ENCODE measurements around the gene THRB.
"Not testable (repeated sequence)": the region's sequence is repeated elsewhere in the genome, so short reads cannot be mapped to it uniquely, and the experiment has no call there.

The THRB gene

DNA sequence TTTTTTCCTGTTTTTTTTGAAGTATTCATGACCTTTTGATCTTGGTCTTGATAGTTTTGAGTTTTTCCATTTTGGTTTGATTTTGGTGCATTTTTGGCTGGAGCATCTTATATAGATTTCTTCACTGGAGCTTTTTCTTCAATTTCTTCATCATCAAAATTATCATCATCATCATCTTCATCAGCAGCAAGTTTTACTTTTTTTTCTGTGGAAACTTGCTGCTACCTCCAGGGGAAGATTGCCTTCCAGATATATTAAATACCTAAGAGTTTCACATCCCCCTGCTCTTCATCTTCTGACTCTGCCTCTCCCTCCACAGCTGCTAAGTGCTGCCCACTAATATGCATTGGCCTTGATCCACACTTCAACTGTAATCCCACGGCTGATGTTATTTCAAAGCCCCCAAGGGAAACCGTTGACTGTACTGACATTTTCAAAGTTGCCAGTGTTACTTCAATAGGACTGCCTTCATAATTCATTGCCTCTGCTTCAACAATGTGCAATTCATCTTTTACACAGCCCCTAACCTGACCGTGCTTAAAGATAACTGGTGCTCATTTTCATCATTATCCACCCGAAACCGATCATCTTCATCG lies 397.9 kb downstream of the THRB start:
- DNase-seq (ENCODE audit: low spot score): no peak

DNA sequence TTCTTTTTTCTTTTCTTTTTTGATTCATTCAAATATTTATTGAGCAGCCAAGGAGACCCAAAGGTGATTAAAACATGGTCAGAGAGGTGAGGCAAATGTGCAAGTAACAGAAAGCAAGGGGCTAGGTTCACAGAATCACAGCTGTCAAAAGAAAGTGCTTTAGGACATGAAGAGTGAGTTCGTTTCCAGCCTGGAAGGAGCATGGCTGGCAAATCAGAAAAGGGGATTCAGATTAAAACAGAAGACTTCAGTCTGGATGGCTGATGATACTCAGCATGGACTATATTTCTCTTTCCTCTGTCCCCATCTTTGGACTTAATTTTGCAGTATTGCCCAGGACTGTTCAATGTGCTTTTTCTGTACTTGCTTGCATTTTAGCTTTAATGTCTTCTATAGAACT lies 398.4 kb downstream of the THRB start:
- DNase-seq (ENCODE audit: low spot score): no peak

DNA sequence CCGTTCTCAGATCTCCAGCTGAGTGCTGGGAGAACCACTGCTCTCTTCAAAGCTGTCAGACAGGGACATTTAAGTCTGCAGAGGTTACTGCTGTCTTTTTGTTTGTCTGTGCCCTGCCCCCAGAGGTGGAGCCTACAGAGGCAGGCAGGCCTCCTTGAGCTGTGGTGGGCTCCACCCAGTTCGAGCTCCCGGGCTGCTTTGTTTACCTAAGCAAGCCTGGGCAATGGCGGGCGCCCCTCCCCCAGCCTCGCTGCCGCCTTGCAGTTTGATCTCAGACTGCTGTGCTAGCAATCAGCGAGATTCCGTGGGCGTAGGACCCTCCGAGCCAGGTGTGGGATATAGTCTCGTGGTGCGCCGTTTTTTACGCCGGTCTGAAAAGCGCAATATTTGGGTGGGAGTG lies 399.8 kb downstream of the THRB start:
- DNase-seq (ENCODE audit: low spot score): not testable (repeated sequence)

- peak; percentile 58 for DNase-seq (ENCODE audit: low spot score)
Measured at GRCh38 chr3:24088782-24089181, 405.9 kb downstream of the THRB start.

DNA sequence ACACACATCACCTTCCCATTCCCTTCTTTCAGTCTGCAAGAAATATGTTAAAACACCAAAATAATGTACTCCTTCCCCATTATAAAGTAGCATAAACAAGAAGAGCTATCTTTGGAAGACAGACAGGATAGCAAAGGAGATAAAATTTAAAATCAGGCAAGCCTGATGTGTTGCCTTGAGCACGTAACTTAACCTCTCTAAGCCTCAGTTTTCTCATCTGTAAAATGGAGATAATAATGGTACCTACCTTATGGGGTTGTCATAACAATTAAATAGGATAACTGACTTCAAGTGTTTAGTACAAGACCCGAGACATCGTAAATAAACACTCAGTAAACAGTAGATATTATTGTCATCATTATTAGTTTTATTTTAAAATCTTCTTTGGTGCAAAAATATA lies 407.2 kb downstream of the THRB start:
- DNase-seq (ENCODE audit: low spot score): no peak

- peak; percentile 18 for DNase-seq (ENCODE audit: low spot score)
Measured at GRCh38 chr3:24086617-24087404, 407.8 kb downstream of the THRB start.

DNA sequence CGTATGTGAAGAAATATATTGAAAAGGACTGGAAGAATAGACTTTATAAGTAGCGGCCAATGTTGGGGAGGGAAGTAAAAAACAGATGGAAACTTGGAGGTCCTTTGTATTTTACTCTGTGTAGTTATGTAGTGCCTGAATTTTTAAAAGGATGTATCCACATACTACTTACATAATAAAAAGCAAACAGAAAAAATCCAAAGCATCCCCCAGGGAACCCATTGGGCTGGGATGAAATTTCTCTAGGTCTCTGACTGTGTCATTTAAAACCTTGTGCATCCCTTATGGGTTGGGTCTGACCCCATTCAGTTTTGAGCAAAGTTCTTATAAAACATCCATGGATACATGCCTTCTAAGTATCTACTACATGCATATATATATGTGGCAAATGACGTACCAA lies 408.4 kb downstream of the THRB start:
- no peak for DNase-seq (ENCODE audit: low spot score)

GRCh38 chr3:24072193-24072592 lies 422.5 kb downstream of the THRB start:
- DNase-seq (ENCODE audit: low spot score): no peak

- DNase-seq (ENCODE audit: low spot score): no peak
Measured at GRCh38 chr3:24069045-24069444, 425.6 kb downstream of the THRB start.

GRCh38 chr3:24067483-24067882 lies 427.2 kb downstream of the THRB start:
- DNase-seq (ENCODE audit: low spot score): peak; percentile 40

All from AG20443 (cell line).